ENCODE data around the gene MANEAL. TPM values are rescaled to one million over a fixed set of nuclear protein-coding genes. Genes with fewer than 3 reads are reported as not detected.

The MANEAL gene
- polyA plus RNA-seq, 3 donors, result 0.24 to 0.56 TPM; not detected in 1

GRCh38 chr1:37755290-37755689 is 38.4 kb upstream of the MANEAL start:
- DNase-seq, result no peak
- peaks cover 10% of the 10 kb centered on the region for H3K4me1 Mint-ChIP-seq
- no CpG with 5 or more reads among the region's 1 CpG for WGBS (ENCODE audit: insufficient coverage)
- H3K9ac ChIP-seq (ENCODE audit: insufficient read depth, low read length, poor library complexity, severe bottlenecking), result no peak overlapping the region
- peaks cover 0 to 9% of the 10 kb centered on the region in 2 donors for H3K9me3 ChIP-seq (replicated peaks in 1 of 2; ENCODE audit: control insufficient read depth in 1 of 2, insufficient read depth in 1 of 2, low read length in 2 of 2)
- H4K20me1 ChIP-seq (ENCODE audit: insufficient read depth, low read length), result no peaks in the 10 kb centered on the region
- intact Hi-C loops (cut with micrococcal nuclease), result no loop called here
- no peaks in the 10 kb centered on the region for H3K4me1 ChIP-seq (ENCODE audit: control insufficient read depth in 1 of 2, insufficient read depth in 2 of 2, low read length in 2 of 2)
- H2AFZ ChIP-seq (ENCODE audit: insufficient read depth, low read depth, low read length, poor library complexity, severe bottlenecking), result no peak overlapping the region
- H3K4me3 Mint-ChIP-seq, result peak overlapping the region in 1 of 2 donors; percentile 59
- peaks cover 0 to 7% (median 4%) of the 10 kb centered on the region in 7 donors for H3K9me3 Mint-ChIP-seq
- no peak for TF ChIP-seq CTCF (IDR thresholded peaks at IDR 0.05)
- H3K36me3 ChIP-seq (replicated peaks in 1 of 2; ENCODE audit: control insufficient read depth in 1 of 2, insufficient read depth in 2 of 2, low read length in 2 of 2), result no peaks in the 10 kb centered on the region
- H3K79me2 ChIP-seq (ENCODE audit: insufficient read depth, low read length), result no peaks in the 10 kb centered on the region
- peaks cover 52 to 58% (median 54%) of the 10 kb centered on the region in 3 donors for H3K27me3 Mint-ChIP-seq (ENCODE audit: low read depth in 3 of 3)
- no peak overlapping the region for H3K27ac ChIP-seq (ENCODE audit: low read depth in 1 of 2, low read length in 2 of 2)
- no peak overlapping the region for H3K4me3 ChIP-seq (replicated peaks in 1 of 3; ENCODE audit: low read depth in 2 of 3, low read length in 3 of 3)
- no peak overlapping the region for H3K27ac Mint-ChIP-seq
- H3K27me3 ChIP-seq (ENCODE audit: control insufficient read depth in 2 of 2, insufficient read depth in 2 of 2, low read length in 2 of 2), result peaks cover 25 to 88% of the 10 kb centered on the region in 2 donors
- H3K4me2 ChIP-seq (replicated peaks; ENCODE audit: extremely low read depth, low read length, poor library complexity, severe bottlenecking), result no peak overlapping the region
- no peaks in the 10 kb centered on the region for H3K36me3 Mint-ChIP-seq

GRCh38 chr1:37755951-37756560 is 37.6 kb upstream of the MANEAL start:
- Histone ChIP-seq H3K4me3 (replicated peaks in 1 of 3; ENCODE audit: low read depth in 2 of 3, low read length in 3 of 3) (no peak overlapping the region), H3K79me2 (ENCODE audit: insufficient read depth, low read length) (no peaks in the 10 kb centered on the region), H2AFZ (ENCODE audit: insufficient read depth, low read depth, low read length, poor library complexity, severe bottlenecking) (no peak overlapping the region), H3K27ac (ENCODE audit: low read depth in 1 of 2, low read length in 2 of 2) (no peak overlapping the region), H3K9ac (ENCODE audit: insufficient read depth, low read length, poor library complexity, severe bottlenecking) (no peak overlapping the region), H3K36me3 (replicated peaks in 1 of 2; ENCODE audit: control insufficient read depth in 1 of 2, insufficient read depth in 2 of 2, low read length in 2 of 2) (no peaks in the 10 kb centered on the region), H3K27me3 (ENCODE audit: control insufficient read depth in 2 of 2, insufficient read depth in 2 of 2, low read length in 2 of 2) (peaks cover 25 to 84% of the 10 kb centered on the region in 2 donors), H3K4me2 (replicated peaks; ENCODE audit: extremely low read depth, low read length, poor library complexity, severe bottlenecking) (no peak overlapping the region), H4K20me1 (ENCODE audit: insufficient read depth, low read length) (no peaks in the 10 kb centered on the region), H3K9me3 (replicated peaks in 1 of 2; ENCODE audit: control insufficient read depth in 1 of 2, insufficient read depth in 1 of 2, low read length in 2 of 2) (peaks cover 0 to 9% of the 10 kb centered on the region in 2 donors), H3K4me1 (ENCODE audit: control insufficient read depth in 1 of 2, insufficient read depth in 2 of 2, low read length in 2 of 2) (no peaks in the 10 kb centered on the region)
- Mint-ChIP-seq H3K27ac (no peak overlapping the region), H3K9me3 (peaks cover 0 to 7% (median 4%) of the 10 kb centered on the region in 7 donors), H3K4me1 (peaks cover 10% of the 10 kb centered on the region), H3K27me3 (ENCODE audit: low read depth in 3 of 3) (peaks cover 49 to 52% (median 50%) of the 10 kb centered on the region in 3 donors), H3K4me3 (peak overlapping the region in 1 of 2 donors; percentile 23), H3K36me3 (no peaks in the 10 kb centered on the region)
- intact Hi-C loops (cut with micrococcal nuclease), result no loop called here
- DNase-seq, result no peak
- no peak for TF ChIP-seq CTCF (IDR thresholded peaks at IDR 0.05)
- 67% methylated on average over 2 of the region's 4 CpGs for WGBS (ENCODE audit: insufficient coverage)
